Endothelial cell of umbilical vein (primary cell): Measurements from ENCODE around the gene ATP8A2. TPM values are rescaled to one million over a fixed set of nuclear protein-coding genes. Genes with fewer than 3 reads are reported as not detected.
"Not testable (repeated sequence)": the region's sequence is repeated elsewhere in the genome, so short reads cannot be mapped to it uniquely, and the experiment has no call there.

Experiments used
- BruUV-seq: library from RNA; stranded (reverse); fragments of 400-500 nt; replicated peaks from 2 replicates; lab custom pipeline; 2021; lab: Mats Ljungman, UMichigan
- CTCF ChIA-PET: fragments of 300-600, 350-600 bp; sonication (Branson Sonifier 250); formaldehyde crosslinking; loops from one replicate; lab custom pipeline; 2021; ENCODE audit warnings: antibody characterized with exemption, inconsistent platforms; lab: Charles Lee
- POLR2A ChIA-PET: fragments of 300-600, 350-600 bp; sonication (Branson Sonifier 250); formaldehyde crosslinking; loops from one replicate; lab custom pipeline; 2021; ENCODE audit warnings: antibody characterized with exemption, inconsistent platforms; lab: Charles Lee
- DNase-seq: peaks from one replicate; pipeline ENCODE4 v3.0.0-alpha.2; 2011; ENCODE audit warnings: low read depth, low spot score
- FAIRE-seq: peaks from 2 replicates; lab custom pipeline; 2011; peaks lifted over from hg19 to GRCh38; lab: Jason Lieb, UNC
- H2AFZ ChIP-seq: 2 replicates; pipeline ENCODE4 v1.6.0; 2012; ENCODE audit warnings: low read depth, low read length, control low read depth, inconsistent platforms
- H3K27ac ChIP-seq: 2 replicates; pipeline ENCODE4 v1.5.1; 2011; ENCODE audit warnings: low read depth, mild to moderate bottlenecking, control low read depth, low read length, moderate library complexity; ENCODE audit not compliant: insufficient read depth
- H3K27me3 ChIP-seq, 2 experiments: 2 replicates each; pipeline versions ENCODE4 v1.6.0 to v1.6.1; 2011; ENCODE audit warnings: low read length in 2 of 2, mixed read lengths in 1 of 2; ENCODE audit not compliant: control insufficient read depth in 2 of 2, insufficient read depth in 2 of 2
- H3K36me3 ChIP-seq, 2 experiments: 2 replicates in 1 of 2; 3 replicates in 1 of 2; pipeline ENCODE4 v1.5.1; 2011; ENCODE audit warnings: low read length in 2 of 2, mild to moderate bottlenecking in 1 of 2, moderate library complexity in 1 of 2; ENCODE audit not compliant: control insufficient read depth in 2 of 2, insufficient read depth in 2 of 2; ENCODE audit errors: extremely low read depth in 1 of 2
- H3K4me1 ChIP-seq: 3 replicates; pipeline ENCODE4 v1.5.1; 2011; ENCODE audit warnings: mild to moderate bottlenecking, low read length; ENCODE audit not compliant: control insufficient read depth, insufficient read depth; ENCODE audit errors: extremely low read depth
- H3K4me2 ChIP-seq: 2 replicates; pipeline ENCODE4 v1.6.1; 2011; ENCODE audit warnings: low read length, control low read depth, mixed read lengths; ENCODE audit not compliant: insufficient read depth
- H3K4me3 ChIP-seq, 3 experiments: fragments of 200-600 bp in 1 of 3; sonication (generic), shearing (Covaris generic) in 1 of 3; replicated peaks in 1 of 3; 2 replicates each; pipeline ENCODE4 v1.5.1; 2011 to 2016; ENCODE audit warnings: control low read depth in 3 of 3, low read length in 3 of 3, mild to moderate bottlenecking in 2 of 3, inconsistent platforms in 1 of 3, low read depth in 1 of 3, moderate library complexity in 1 of 3; ENCODE audit not compliant: insufficient read depth in 1 of 3
- H3K79me2 ChIP-seq: 2 replicates; pipeline ENCODE4 v1.6.0; 2012; ENCODE audit warnings: low read length, inconsistent platforms; ENCODE audit not compliant: control insufficient read depth, insufficient read depth
- H3K9ac ChIP-seq: replicated peaks from 2 replicates; pipeline ENCODE3; 2011; ENCODE audit warnings: low read length, control low read depth; ENCODE audit not compliant: insufficient read depth; ENCODE audit errors: extremely low read depth
- H3K9me1 ChIP-seq: replicated peaks from 3 replicates; pipeline ENCODE4 v1.6.0; 2011; ENCODE audit warnings: mild to moderate bottlenecking, low read length; ENCODE audit not compliant: control insufficient read depth, insufficient read depth; ENCODE audit errors: extremely low read depth
- H3K9me3 ChIP-seq: replicated peaks from 2 replicates; pipeline ENCODE4 v1.5.1; 2012; ENCODE audit warnings: low read length, inconsistent platforms; ENCODE audit not compliant: control insufficient read depth, insufficient read depth
- H4K20me1 ChIP-seq: replicated peaks from 2 replicates; pipeline ENCODE3; 2011; ENCODE audit warnings: mild to moderate bottlenecking, low read length; ENCODE audit not compliant: control insufficient read depth, insufficient read depth; ENCODE audit errors: extremely low read depth
- CTCF ChIP-seq, 2 donors: IDR thresholded peaks; 1 replicate in 1 of 2; 2 replicates in 1 of 2; pipeline ENCODE4 v1.5.1; 2011; ENCODE audit warnings: low read length in 2 of 2, mild to moderate bottlenecking in 2 of 2, moderate library complexity in 2 of 2, control low read depth in 1 of 2, inconsistent platforms in 1 of 2, low read depth in 1 of 2; ENCODE audit not compliant: insufficient read depth in 1 of 2; ENCODE audit errors: extremely low read depth in 1 of 2
- MYC ChIP-seq: IDR thresholded peaks from one replicate; pipeline ENCODE4 v1.6.1; 2011; ENCODE audit warnings: mild to moderate bottlenecking, low read depth, low read length
- dilution Hi-C: fragments of 300-500 bp; cut with MboI; formaldehyde crosslinking; loops from one replicate; pipeline ENCODE4 v1.15.0; 2019; ENCODE audit warnings: low sequenced_read_pairs; ENCODE audit not compliant: extremely low pct_ligation_motif_present
- intact Hi-C: fragments of 100-400 bp; cut with micrococcal nuclease; formaldehyde crosslinking; loops from one replicate; pipeline ENCODE4 v1.10.0; 2022
- polyA plus RNA-seq, 4 experiments: library from polyadenylated mRNA; depleted of rRNA in 3 of 4; stranded (reverse) in 3 of 4; unstranded in 1 of 4; fragments of >200 nt; gene quantifications; 2 replicates each; pipeline versions ENCODE4 v1.2.1 to v1.2.3, GENCODE V29; 2011 to 2012; ENCODE audit warnings: missing spikeins in 1 of 4
- total RNA-seq: library from RNA; stranded (reverse); gene quantifications from 2 replicates; pipeline ENCODE4 v1.2.3, GENCODE V29; 2021

The ATP8A2 gene
- total and polyA plus RNA-seq, 2 donors (not counting 3 experiments of a cell fraction or from before 2014, with no cell fraction given), result 0.11 to 0.49 TPM

- H3K79me2 ChIP-seq, H3K4me1 ChIP-seq, H3K9me3 ChIP-seq, H3K36me3 ChIP-seq, BruUV-seq, dilution Hi-C loops, H3K9me1 ChIP-seq, H4K20me1 ChIP-seq, H3K4me2 ChIP-seq, H3K27me3 ChIP-seq, DNase-seq, POLR2A ChIA-PET, H3K9ac ChIP-seq, H3K27ac ChIP-seq, H2AFZ ChIP-seq, FAIRE-seq, H3K4me3 ChIP-seq: not testable (repeated sequence)
- CTCF ChIA-PET, result interaction anchor here (0.7 to 1.2 kb wide), 3 partner anchors 10 to 499 kb away, joined by 3 read pairs; no protein-coding TSS in a partner anchor
- intact Hi-C loops, result loop anchor here (10.0 kb wide), 2 partner anchors 253 to 1123 kb away; no protein-coding TSS in a partner anchor
These were observed 200.4 kb downstream of the ATP8A2 start for GRCh38 chr13:25572171-25572570.

- H3K79me2 ChIP-seq, result no peaks in the 10 kb centered on the region
- H2AFZ ChIP-seq, result no peak overlapping the region
- H3K9ac ChIP-seq, result no peak overlapping the region
- no peaks in the 10 kb centered on the region for H3K9me1 ChIP-seq
- H4K20me1 ChIP-seq, result no peaks in the 10 kb centered on the region
- no peaks in the 10 kb centered on the region for H3K4me1 ChIP-seq
- no peak overlapping the region for H3K27ac ChIP-seq
- ChIA-PET POLR2A (no interaction called here), CTCF (interaction anchor here (0.5 to 2.2 kb wide), 25 partner anchors 9 to 1124 kb away, joined by 3 to 68 read pairs (median 4); partner anchors contain the start of gene SHISA2)
- no TSS peak for BruUV-seq
- H3K9me3 ChIP-seq, result no peaks in the 10 kb centered on the region
- H3K27me3 ChIP-seq, result peaks cover 2% of the 10 kb centered on the region in 2 experiments
- H3K4me2 ChIP-seq, result no peak overlapping the region
- H3K4me3 ChIP-seq, result no peak overlapping the region
- intact Hi-C loops (loop anchor here (1.0 to 10.0 kb wide), 4 partner anchors 250 to 1120 kb away; no protein-coding TSS in a partner anchor), dilution Hi-C loops (no loop called here)
- TF ChIP-seq CTCF (IDR thresholded peaks at IDR 0.05; ENCODE audit: extremely low read depth in 1 of 2, insufficient read depth in 1 of 2, low read depth in 1 of 2, low read length in 2 of 2) (peak; percentile 72 to 78), MYC (no peak)
- H3K36me3 ChIP-seq, result no peaks in the 10 kb centered on the region
- DNase-seq (peak; percentile 80), FAIRE-seq (peak; percentile 90)
These were observed 202.9 kb downstream of the ATP8A2 start for GRCh38 chr13:25574437-25575411.
